ENCODE results near the gene ORMDL3. TPM values are rescaled to one million over a fixed set of nuclear protein-coding genes. Genes with fewer than 3 reads are reported as not detected.

The ORMDL3 gene
- total and polyA plus RNA-seq, 5 donors from 2014 or later, result 99.5 to 176 (median 119) TPM

DNA sequence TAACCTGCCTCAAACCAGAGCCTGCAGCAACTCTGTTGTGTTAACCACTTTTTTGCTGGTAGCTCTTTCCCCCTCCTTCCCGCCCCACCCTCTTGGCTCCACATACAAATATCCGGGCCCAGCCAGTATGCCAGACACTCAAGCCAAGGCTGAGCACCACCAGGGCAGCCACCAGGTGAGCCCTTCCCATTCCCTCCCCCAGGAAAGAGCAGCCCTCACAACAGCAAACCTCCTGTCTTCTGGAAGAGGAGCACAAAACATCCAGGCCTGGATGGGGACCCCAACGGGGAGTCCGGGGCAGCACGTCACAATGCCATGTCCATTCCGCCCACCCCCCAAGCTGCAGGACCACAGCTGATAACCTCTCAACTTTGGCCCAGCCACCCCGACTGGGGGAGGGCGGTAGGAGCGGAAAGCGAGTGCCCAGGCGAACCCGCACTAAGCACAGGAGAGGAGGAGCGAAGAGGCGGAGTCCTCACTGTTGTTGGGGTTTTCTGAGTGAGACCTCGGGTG lies 757 bp downstream of the ORMDL3 start:
- ATAC-seq (ENCODE audit: low read depth in 2 of 2) (peak; percentile 62 to 67), DNase-seq (peak; percentile 39 to 89 (median 72))
- Mint-ChIP-seq H3K27me3 (no peaks in the 10 kb centered on the region), H3K9me3 (no peaks in the 10 kb centered on the region), H3K4me1 (peaks cover 0 to 61% (median 37%) of the 10 kb centered on the region in 4 donors), H3K4me3 (peak overlapping the region; percentile 89 to 97 (median 94)), H3K36me3 (peaks cover 20% of the 10 kb centered on the region), H3K27ac (peak overlapping the region; percentile 76 to 96 (median 96))
- peak overlapping the region; percentile 89 for H3K4me3 ChIP-seq (ENCODE audit: low read depth, low read length)
- peaks cover 22% of the 10 kb centered on the region for H3K36me3 ChIP-seq (ENCODE audit: control insufficient read depth, insufficient read depth, low read length)
- no peaks in the 10 kb centered on the region for H3K9me3 ChIP-seq (ENCODE audit: control insufficient read depth in 2 of 2, low read length in 2 of 2)
- H3K27ac ChIP-seq (ENCODE audit: insufficient read depth, low read length, poor library complexity, severe bottlenecking), result peak overlapping the region; percentile 86
- H3K4me1 ChIP-seq (ENCODE audit: control insufficient read depth, insufficient read depth, low read length, poor library complexity, severe bottlenecking), result peaks cover 49% of the 10 kb centered on the region
- no peaks in the 10 kb centered on the region for H3K27me3 ChIP-seq (ENCODE audit: control insufficient read depth, insufficient read depth, low read length)

DNA sequence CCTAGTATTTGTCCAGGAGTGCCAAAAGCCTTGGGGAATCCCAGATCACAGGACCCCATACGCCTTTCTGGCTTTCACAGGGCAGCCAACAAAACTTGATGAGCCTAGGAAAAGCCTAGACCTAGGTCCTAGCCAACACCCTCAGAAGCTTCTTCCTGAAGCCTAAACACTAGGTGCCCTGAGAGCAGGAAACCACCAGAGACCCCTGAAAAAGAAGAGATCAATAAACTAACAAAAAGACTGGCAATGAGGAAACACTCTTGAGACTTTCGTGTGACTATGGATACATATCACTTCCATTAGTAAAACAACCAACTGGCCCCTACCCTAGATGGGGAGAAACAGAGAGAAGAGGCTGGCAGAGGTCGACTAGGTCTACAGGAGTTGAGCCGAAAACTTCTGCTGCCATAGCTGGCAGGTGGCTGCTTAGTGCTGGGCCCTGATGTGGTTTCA lies 1.2 kb downstream of the ORMDL3 start:
- Mint-ChIP-seq H3K27me3 (no peaks in the 10 kb centered on the region), H3K36me3 (peaks cover 25% of the 10 kb centered on the region), H3K4me3 (peak overlapping the region; percentile 89 to 97 (median 94)), H3K4me1 (peaks cover 0 to 66% (median 41%) of the 10 kb centered on the region in 4 donors), H3K27ac (peak overlapping the region; percentile 76 to 96 (median 96)), H3K9me3 (no peaks in the 10 kb centered on the region)
- Histone ChIP-seq H3K9me3 (ENCODE audit: control insufficient read depth in 2 of 2, low read length in 2 of 2) (no peaks in the 10 kb centered on the region), H3K27me3 (ENCODE audit: control insufficient read depth, insufficient read depth, low read length) (no peaks in the 10 kb centered on the region), H3K36me3 (ENCODE audit: control insufficient read depth, insufficient read depth, low read length) (peaks cover 25% of the 10 kb centered on the region), H3K4me3 (ENCODE audit: low read depth, low read length) (peak overlapping the region; percentile 89), H3K27ac (ENCODE audit: insufficient read depth, low read length, poor library complexity, severe bottlenecking) (peak overlapping the region; percentile 86), H3K4me1 (ENCODE audit: control insufficient read depth, insufficient read depth, low read length, poor library complexity, severe bottlenecking) (peaks cover 51% of the 10 kb centered on the region)
- DNase-seq, result no peak
- no peak for ATAC-seq (ENCODE audit: low read depth in 2 of 2)

DNA sequence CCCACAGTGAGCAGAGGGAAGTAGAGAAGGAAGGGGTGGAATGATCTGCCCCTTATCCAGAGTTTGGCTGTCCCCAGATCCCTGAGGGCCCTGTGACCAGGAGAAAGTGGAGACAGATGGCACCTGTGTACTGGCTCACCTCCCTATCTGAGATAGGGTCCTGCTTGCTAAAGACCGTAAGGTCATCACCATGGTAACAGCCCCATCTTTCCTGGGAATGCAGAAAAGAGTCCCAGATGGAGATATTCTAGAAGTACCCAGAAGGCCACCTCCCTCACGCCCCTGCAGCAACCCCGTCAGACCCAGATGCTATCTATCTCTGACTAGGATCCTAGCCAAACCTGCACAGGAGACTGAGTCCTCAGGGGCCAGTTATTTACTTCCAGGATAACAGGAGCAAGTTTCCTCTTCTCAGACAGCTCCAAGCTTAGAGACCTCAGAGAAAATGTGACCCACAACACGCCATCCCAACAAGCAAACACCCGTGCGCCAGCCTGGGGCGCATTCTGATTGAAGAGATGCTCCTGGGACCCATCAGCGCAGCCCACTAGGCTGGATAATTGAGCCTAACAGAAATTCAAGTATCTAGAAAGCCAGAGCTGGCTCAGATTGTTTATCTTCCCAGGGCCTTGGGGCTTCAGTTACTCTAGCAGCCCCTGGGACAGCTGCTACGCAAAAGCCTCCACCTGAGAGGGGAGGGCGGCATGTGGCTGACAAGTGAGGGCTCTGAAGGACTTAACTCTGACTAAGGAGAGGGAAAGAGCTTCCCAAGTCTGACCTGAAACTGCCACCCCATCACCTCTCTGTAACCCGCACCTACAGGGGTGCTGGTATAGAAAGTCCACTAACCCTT lies 1.9 kb downstream of the ORMDL3 start:
- Mint-ChIP-seq H3K27ac (peak overlapping the region; percentile 76 to 96 (median 96)), H3K4me1 (peaks cover 0 to 72% (median 43%) of the 10 kb centered on the region in 4 donors), H3K4me3 (peak overlapping the region; percentile 89 to 97 (median 94)), H3K27me3 (no peaks in the 10 kb centered on the region), H3K9me3 (no peaks in the 10 kb centered on the region), H3K36me3 (peaks cover 25% of the 10 kb centered on the region)
- Histone ChIP-seq H3K9me3 (ENCODE audit: control insufficient read depth in 2 of 2, low read length in 2 of 2) (no peaks in the 10 kb centered on the region), H3K36me3 (ENCODE audit: control insufficient read depth, insufficient read depth, low read length) (peaks cover 27% of the 10 kb centered on the region), H3K27ac (ENCODE audit: insufficient read depth, low read length, poor library complexity, severe bottlenecking) (peak overlapping the region; percentile 86), H3K4me3 (ENCODE audit: low read depth, low read length) (peak overlapping the region; percentile 89), H3K27me3 (ENCODE audit: control insufficient read depth, insufficient read depth, low read length) (no peaks in the 10 kb centered on the region), H3K4me1 (ENCODE audit: control insufficient read depth, insufficient read depth, low read length, poor library complexity, severe bottlenecking) (peaks cover 56% of the 10 kb centered on the region)
- ATAC-seq (ENCODE audit: low read depth in 2 of 2), result no peak
- DNase-seq, result no peak

DNA sequence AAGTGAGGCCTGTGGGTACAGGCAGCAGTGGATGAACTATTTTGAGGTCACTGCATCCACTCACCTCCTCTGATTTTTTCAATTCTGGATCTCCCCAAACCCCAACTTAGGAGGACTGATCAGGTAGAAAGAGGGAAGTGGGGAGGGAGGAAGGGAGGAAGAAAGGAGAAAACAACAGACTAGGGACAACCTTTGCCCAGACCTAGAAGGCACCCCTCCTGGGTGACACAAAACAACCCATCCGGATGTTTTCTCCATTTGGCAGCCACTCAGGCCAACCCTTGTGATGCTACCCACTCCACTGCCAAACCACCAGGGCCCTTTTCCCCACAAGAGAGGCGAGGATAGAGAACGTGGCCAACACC lies 2.7 kb downstream of the ORMDL3 start:
- Mint-ChIP-seq H3K4me1 (peaks cover 0 to 78% (median 45%) of the 10 kb centered on the region in 4 donors), H3K9me3 (no peaks in the 10 kb centered on the region), H3K27ac (peak overlapping the region; percentile 80 to 96 (median 90)), H3K36me3 (peaks cover 29% of the 10 kb centered on the region), H3K27me3 (no peaks in the 10 kb centered on the region), H3K4me3 (peak overlapping the region; percentile 89 to 97 (median 94))
- H3K27me3 ChIP-seq (ENCODE audit: control insufficient read depth, insufficient read depth, low read length), result no peaks in the 10 kb centered on the region
- peaks cover 27% of the 10 kb centered on the region for H3K36me3 ChIP-seq (ENCODE audit: control insufficient read depth, insufficient read depth, low read length)
- no peak for ATAC-seq (ENCODE audit: low read depth in 2 of 2)
- H3K9me3 ChIP-seq (ENCODE audit: control insufficient read depth in 2 of 2, low read length in 2 of 2), result no peaks in the 10 kb centered on the region
- H3K27ac ChIP-seq (ENCODE audit: insufficient read depth, low read length, poor library complexity, severe bottlenecking), result peak overlapping the region; percentile 86
- DNase-seq, result no peak
- peaks cover 56% of the 10 kb centered on the region for H3K4me1 ChIP-seq (ENCODE audit: control insufficient read depth, insufficient read depth, low read length, poor library complexity, severe bottlenecking)
- peak overlapping the region; percentile 89 for H3K4me3 ChIP-seq (ENCODE audit: low read depth, low read length)

DNA sequence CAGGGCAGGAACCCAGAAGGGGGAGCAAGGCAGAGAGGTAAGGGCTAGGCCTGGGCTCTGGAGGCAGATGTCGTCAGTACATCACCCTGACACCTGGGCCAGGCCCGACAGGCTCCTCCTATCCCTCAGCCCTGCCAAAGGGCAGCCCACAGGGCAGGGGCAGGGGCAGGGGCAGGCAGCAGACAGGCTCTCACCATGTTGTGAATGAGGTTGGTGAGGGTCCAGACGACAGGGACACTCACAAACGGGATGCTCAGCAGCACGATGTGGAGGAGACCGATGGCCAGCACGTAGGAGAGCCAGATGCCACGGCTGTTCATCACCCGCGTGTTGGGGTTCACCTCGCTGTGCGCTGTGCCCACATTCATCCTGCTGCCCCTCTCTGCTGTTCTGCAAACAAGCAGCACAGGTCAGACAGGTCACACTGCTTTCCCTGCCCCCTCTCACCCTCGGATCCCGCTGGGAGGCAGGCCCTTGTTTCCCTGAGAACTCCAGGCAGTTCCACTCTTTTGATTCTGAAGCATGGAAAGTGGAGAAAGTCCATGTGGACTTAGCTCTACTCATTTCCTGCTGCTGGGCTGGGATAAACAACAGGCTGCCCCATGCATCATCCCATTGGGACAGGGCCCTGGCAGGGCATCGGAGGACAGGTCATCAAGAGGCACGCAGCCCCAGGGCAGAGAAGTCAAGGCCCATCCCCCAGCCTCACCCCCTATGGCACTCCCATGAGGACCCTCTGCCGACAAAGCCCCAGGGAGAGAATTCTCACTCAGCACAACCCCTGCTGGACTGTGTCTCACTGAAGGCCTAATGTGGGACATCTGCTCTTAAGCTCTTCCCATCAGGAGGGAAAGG lies 3.3 kb downstream of the ORMDL3 start:
- Mint-ChIP-seq H3K4me1 (peaks cover 0 to 80% (median 45%) of the 10 kb centered on the region in 4 donors), H3K27ac (peak overlapping the region in 2 of 3 donors; percentile 90 to 96), H3K9me3 (no peaks in the 10 kb centered on the region), H3K4me3 (peak overlapping the region; percentile 62 to 97 (median 92)), H3K27me3 (no peaks in the 10 kb centered on the region), H3K36me3 (peaks cover 29% of the 10 kb centered on the region)
- DNase-seq (no peak), ATAC-seq (ENCODE audit: low read depth in 2 of 2) (no peak)
- H3K4me3 ChIP-seq (ENCODE audit: low read depth, low read length), result no peak overlapping the region
- H3K36me3 ChIP-seq (ENCODE audit: control insufficient read depth, insufficient read depth, low read length), result peaks cover 27% of the 10 kb centered on the region
- no peaks in the 10 kb centered on the region for H3K27me3 ChIP-seq (ENCODE audit: control insufficient read depth, insufficient read depth, low read length)
- H3K27ac ChIP-seq (ENCODE audit: insufficient read depth, low read length, poor library complexity, severe bottlenecking), result no peak overlapping the region
- H3K9me3 ChIP-seq (ENCODE audit: control insufficient read depth in 2 of 2, low read length in 2 of 2), result no peaks in the 10 kb centered on the region
- peaks cover 56% of the 10 kb centered on the region for H3K4me1 ChIP-seq (ENCODE audit: control insufficient read depth, insufficient read depth, low read length, poor library complexity, severe bottlenecking)

DNA sequence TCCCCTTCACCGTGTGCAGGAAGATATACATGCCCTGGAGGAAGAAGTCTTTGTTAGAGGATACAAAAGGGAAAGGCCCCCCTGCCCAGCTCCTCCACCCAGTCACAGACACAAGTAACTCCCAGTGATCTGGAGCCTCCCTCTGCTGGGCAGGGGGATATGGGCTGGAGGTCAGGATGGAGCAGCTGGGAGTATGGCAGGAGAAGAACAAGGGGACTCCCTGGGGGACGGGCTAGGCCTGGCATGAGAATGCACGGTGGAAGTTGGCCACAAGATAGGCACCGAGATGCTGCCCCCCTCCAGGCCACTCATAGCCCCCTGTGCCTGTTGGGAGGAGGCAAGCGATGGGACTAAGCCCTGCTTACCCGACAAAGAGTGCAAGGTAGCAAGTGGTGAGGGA lies 4.2 kb downstream of the ORMDL3 start:
- Mint-ChIP-seq H3K27me3 (no peaks in the 10 kb centered on the region), H3K9me3 (no peaks in the 10 kb centered on the region), H3K36me3 (peaks cover 29% of the 10 kb centered on the region), H3K4me3 (peak overlapping the region in 2 of 4 donors; percentile 70 to 80), H3K27ac (peak overlapping the region in 2 of 3 donors; percentile 69 to 94), H3K4me1 (peaks cover 0 to 84% (median 45%) of the 10 kb centered on the region in 4 donors)
- no peak for DNase-seq
- Histone ChIP-seq H3K9me3 (ENCODE audit: control insufficient read depth in 2 of 2, low read length in 2 of 2) (no peaks in the 10 kb centered on the region), H3K36me3 (ENCODE audit: control insufficient read depth, insufficient read depth, low read length) (peaks cover 27% of the 10 kb centered on the region), H3K27me3 (ENCODE audit: control insufficient read depth, insufficient read depth, low read length) (no peaks in the 10 kb centered on the region), H3K4me1 (ENCODE audit: control insufficient read depth, insufficient read depth, low read length, poor library complexity, severe bottlenecking) (peaks cover 62% of the 10 kb centered on the region), H3K4me3 (ENCODE audit: low read depth, low read length) (no peak overlapping the region), H3K27ac (ENCODE audit: insufficient read depth, low read length, poor library complexity, severe bottlenecking) (no peak overlapping the region)
- ATAC-seq (ENCODE audit: low read depth in 2 of 2), result no peak

DNA sequence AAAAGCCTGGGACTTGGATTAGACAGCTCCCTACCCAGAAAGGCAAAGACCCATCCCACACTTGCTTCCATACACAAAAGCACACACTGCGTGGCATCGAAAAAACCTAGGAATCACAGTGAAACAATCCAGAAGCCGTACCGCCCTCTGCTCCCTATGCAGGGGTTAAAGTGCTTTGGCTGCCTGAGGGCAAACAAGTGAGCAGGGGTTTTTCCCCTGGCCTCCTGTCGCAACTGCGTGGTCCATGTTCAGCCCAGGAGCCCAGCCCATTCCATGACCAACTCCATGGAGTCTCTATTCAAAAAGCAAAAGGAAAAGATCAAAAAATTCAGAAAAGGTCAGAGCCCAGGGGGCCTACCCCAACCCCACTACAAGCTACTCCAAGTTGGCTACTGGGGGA lies 5.4 kb downstream of the ORMDL3 start:
- Mint-ChIP-seq H3K9me3 (no peaks in the 10 kb centered on the region), H3K27ac (peak overlapping the region in 2 of 3 donors; percentile 67 to 86), H3K4me3 (peak overlapping the region in 2 of 4 donors; percentile 80 to 88), H3K27me3 (peaks cover 4% of the 10 kb centered on the region), H3K4me1 (peaks cover 5 to 77% (median 46%) of the 10 kb centered on the region in 4 donors), H3K36me3 (peaks cover 33% of the 10 kb centered on the region)
- Histone ChIP-seq H3K9me3 (ENCODE audit: control insufficient read depth in 2 of 2, low read length in 2 of 2) (no peaks in the 10 kb centered on the region), H3K4me1 (ENCODE audit: control insufficient read depth, insufficient read depth, low read length, poor library complexity, severe bottlenecking) (peaks cover 61% of the 10 kb centered on the region), H3K27me3 (ENCODE audit: control insufficient read depth, insufficient read depth, low read length) (no peaks in the 10 kb centered on the region), H3K36me3 (ENCODE audit: control insufficient read depth, insufficient read depth, low read length) (peaks cover 28% of the 10 kb centered on the region), H3K4me3 (ENCODE audit: low read depth, low read length) (no peak overlapping the region), H3K27ac (ENCODE audit: insufficient read depth, low read length, poor library complexity, severe bottlenecking) (no peak overlapping the region)
- no peak for DNase-seq
- ATAC-seq (ENCODE audit: low read depth in 2 of 2), result no peak
